ENCODE data around the gene OXER1.

DNA sequence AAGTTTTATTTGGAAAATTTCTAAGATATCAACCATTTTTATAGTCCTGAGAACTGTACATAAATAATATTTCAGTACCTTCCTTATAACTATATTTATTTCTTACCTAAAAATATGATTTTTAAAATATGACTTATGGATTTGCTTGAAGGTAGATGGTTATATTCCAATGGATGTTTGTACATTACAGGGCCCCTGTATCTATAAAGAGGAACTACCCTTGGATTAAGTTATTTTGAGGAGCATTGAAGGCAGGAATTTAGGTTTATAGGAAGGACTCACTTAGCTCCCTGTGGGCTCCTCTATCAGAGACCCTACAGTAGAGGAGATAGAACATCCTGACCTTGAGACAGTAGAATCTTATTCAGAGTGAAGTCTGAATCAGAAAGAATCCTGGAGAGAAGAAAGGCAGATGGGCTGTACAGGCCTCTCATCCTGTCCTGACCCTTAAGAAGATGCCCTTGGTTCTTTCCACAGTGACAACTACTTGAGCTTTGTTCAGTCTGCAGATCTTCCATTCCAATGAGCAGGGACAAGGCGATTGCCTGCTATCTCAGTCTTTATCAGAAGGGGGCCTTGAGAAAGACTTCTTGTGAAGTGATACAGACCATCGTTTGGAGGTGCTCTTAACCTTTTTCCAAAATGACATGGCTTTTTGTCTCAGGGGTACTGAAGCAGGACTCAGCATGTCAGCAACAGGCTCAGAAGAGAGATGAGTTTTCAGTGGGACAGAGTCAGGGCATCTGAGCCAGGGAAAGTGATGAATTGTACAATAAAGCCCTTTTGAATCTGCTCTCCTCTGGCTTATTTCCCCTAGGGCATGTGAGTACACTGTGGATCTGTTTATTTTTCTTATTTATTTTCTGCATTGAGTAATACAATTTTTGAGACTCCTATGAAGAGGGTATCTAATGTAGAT is 20.9 kb downstream of the OXER1 start:
- TF ChIP-seq, protein P1, sequence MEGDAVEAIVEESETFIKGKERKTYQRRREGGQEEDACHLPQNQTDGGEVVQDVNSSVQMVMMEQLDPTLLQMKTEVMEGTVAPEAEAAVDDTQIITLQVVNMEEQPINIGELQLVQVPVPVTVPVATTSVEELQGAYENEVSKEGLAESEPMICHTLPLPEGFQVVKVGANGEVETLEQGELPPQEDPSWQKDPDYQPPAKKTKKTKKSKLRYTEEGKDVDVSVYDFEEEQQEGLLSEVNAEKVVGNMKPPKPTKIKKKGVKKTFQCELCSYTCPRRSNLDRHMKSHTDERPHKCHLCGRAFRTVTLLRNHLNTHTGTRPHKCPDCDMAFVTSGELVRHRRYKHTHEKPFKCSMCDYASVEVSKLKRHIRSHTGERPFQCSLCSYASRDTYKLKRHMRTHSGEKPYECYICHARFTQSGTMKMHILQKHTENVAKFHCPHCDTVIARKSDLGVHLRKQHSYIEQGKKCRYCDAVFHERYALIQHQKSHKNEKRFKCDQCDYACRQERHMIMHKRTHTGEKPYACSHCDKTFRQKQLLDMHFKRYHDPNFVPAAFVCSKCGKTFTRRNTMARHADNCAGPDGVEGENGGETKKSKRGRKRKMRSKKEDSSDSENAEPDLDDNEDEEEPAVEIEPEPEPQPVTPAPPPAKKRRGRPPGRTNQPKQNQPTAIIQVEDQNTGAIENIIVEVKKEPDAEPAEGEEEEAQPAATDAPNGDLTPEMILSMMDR (IDR thresholded peaks at IDR 0.05) = no peak
- TF ChIP-seq POLR2A (IDR thresholded peaks at IDR 0.05) (no peak), EP300 (IDR thresholded peaks at IDR 0.05) (no peak)
